GM18867 (cell line): ENCODE data around the gene TNFRSF14.

Experiments
- ATAC-seq: cut with Tn5 transposase; IDR thresholded peaks from one replicate; pipeline ENCODE4 v1.9.1; 2021; ENCODE audit warnings: mild to moderate bottlenecking, moderate library complexity; ENCODE audit not compliant: unreplicated experiment

Gene TNFRSF14

GRCh38 chr1:2556277-2556677 lies at the start of gene TNFRSF14:
TSS of gene TNFRSF14 (plus strand) at chr1:2556371. CDS start at chr1:2556665, 294 bp downstream.
- ATAC-seq = no peak

- no peak for ATAC-seq
These were observed 49.1 kb upstream of the TNFRSF14 start for GRCh38 chr1:2506901-2507565.

GRCh38 chr1:2507744-2508155 lies 48.4 kb upstream of the TNFRSF14 start:
- no peak for ATAC-seq

- no peak for ATAC-seq
These were observed 48.0 kb upstream of the TNFRSF14 start for GRCh38 chr1:2508180-2508579.

GRCh38 chr1:2508751-2509150 lies 47.4 kb upstream of the TNFRSF14 start:
- no peak for ATAC-seq

- no peak for ATAC-seq
These were observed 46.6 kb upstream of the TNFRSF14 start for GRCh38 chr1:2509589-2509988.

GRCh38 chr1:2510366-2511155 lies 45.6 kb upstream of the TNFRSF14 start:
- no peak for ATAC-seq

- no peak for ATAC-seq
These were observed 43.2 kb upstream of the TNFRSF14 start for GRCh38 chr1:2512862-2513421.

GRCh38 chr1:2513939-2514652 lies 42.1 kb upstream of the TNFRSF14 start:
- no peak for ATAC-seq

- no peak for ATAC-seq
These were observed 41.1 kb upstream of the TNFRSF14 start for GRCh38 chr1:2514863-2515762.

- ATAC-seq = no peak
These were observed 40.4 kb upstream of the TNFRSF14 start for GRCh38 chr1:2515763-2516080.

- ATAC-seq = no peak
These were observed 40.0 kb upstream of the TNFRSF14 start for GRCh38 chr1:2516124-2516523.

GRCh38 chr1:2516946-2517345 lies 39.2 kb upstream of the TNFRSF14 start:
- ATAC-seq = no peak

GRCh38 chr1:2517966-2518365 lies 38.2 kb upstream of the TNFRSF14 start:
- ATAC-seq = no peak

- no peak for ATAC-seq
These were observed 37.6 kb upstream of the TNFRSF14 start for GRCh38 chr1:2518528-2518927.

- no peak for ATAC-seq
These were observed 37.0 kb upstream of the TNFRSF14 start for GRCh38 chr1:2519029-2519685.

GRCh38 chr1:2519729-2520128 lies 36.4 kb upstream of the TNFRSF14 start:
- ATAC-seq = no peak

GRCh38 chr1:2520206-2520605 lies 36.0 kb upstream of the TNFRSF14 start:
- no peak for ATAC-seq

GRCh38 chr1:2520806-2521205 lies 35.4 kb upstream of the TNFRSF14 start:
- no peak for ATAC-seq

- no peak for ATAC-seq
These were observed 33.9 kb upstream of the TNFRSF14 start for GRCh38 chr1:2522230-2522629.
